Measurements from ENCODE around the gene MAP3K12.

The MAP3K12 gene

GRCh38 chr12:53456654-53457366 lies 42.4 kb downstream of the MAP3K12 start:
- Histone ChIP-seq H3K4me1 (ENCODE audit: low read depth, poor library complexity, severe bottlenecking) (peaks cover 86% of the 10 kb centered on the region), H3K36me3 (ENCODE audit: insufficient read depth) (peaks cover 80% of the 10 kb centered on the region), H3K9ac (no peak overlapping the region), H3K79me2 (ENCODE audit: insufficient read depth, low read depth) (peaks cover 97% of the 10 kb centered on the region), H2AFZ (ENCODE audit: low read depth) (no peak overlapping the region), H3K4me3 (IDR thresholded peaks at IDR 0.05; ENCODE audit: insufficient read depth, low read depth, low read length) (no peak overlapping the region), H3K4me2 (peak overlapping the region; percentile 93; the same call in 1 of the 2 replicates), H4K20me1 (ENCODE audit: insufficient read depth) (peaks cover 71% of the 10 kb centered on the region), H3K27me3 (ENCODE audit: insufficient read depth, low read depth) (no peaks in the 10 kb centered on the region), H3K27ac (peak overlapping the region; percentile 13; the same call in 1 of the 2 replicates)
- TF ChIP-seq CTCF (conservative IDR thresholded peaks at IDR 0.05; ENCODE audit: low read depth, low read length), result no peak

DNA sequence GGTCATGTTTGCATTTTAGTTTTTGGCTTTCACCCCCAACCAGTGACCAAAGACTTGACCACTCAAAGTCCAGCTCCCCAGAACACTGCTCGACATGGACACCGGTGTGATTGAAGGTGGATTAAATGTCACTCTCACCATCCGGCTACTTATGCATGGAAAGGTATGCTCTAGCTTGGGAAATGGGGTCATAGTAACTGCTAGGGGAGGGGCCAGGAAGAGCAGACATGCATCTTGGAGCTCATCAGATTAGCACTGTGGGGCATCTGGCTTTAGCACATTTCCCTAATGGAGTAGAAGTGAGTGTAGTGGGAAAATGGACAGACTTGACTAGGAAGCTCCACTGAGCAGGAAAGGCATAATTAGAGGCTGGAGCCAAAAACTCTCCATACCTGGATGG lies 44.6 kb downstream of the MAP3K12 start:
- TF ChIP-seq CTCF (conservative IDR thresholded peaks at IDR 0.05; ENCODE audit: low read depth, low read length), result 0 out of 2 replicates have a peak, but pooled peaks have one; percentile 11
- Histone ChIP-seq H3K79me2 (ENCODE audit: insufficient read depth, low read depth) (peaks cover 76% of the 10 kb centered on the region), H3K36me3 (ENCODE audit: insufficient read depth) (peaks cover 59% of the 10 kb centered on the region), H4K20me1 (ENCODE audit: insufficient read depth) (peaks cover 55% of the 10 kb centered on the region), H3K27ac (peak overlapping the region; percentile 86), H3K9ac (peak overlapping the region; percentile 93; the same call in 1 of the 2 replicates), H3K4me1 (ENCODE audit: low read depth, poor library complexity, severe bottlenecking) (peaks cover 74% of the 10 kb centered on the region), H3K4me2 (peak overlapping the region; percentile 93), H2AFZ (ENCODE audit: low read depth) (no peak overlapping the region), H3K4me3 (IDR thresholded peaks at IDR 0.05; ENCODE audit: insufficient read depth, low read depth, low read length) (no peak overlapping the region), H3K27me3 (ENCODE audit: insufficient read depth, low read depth) (no peaks in the 10 kb centered on the region)

DNA sequence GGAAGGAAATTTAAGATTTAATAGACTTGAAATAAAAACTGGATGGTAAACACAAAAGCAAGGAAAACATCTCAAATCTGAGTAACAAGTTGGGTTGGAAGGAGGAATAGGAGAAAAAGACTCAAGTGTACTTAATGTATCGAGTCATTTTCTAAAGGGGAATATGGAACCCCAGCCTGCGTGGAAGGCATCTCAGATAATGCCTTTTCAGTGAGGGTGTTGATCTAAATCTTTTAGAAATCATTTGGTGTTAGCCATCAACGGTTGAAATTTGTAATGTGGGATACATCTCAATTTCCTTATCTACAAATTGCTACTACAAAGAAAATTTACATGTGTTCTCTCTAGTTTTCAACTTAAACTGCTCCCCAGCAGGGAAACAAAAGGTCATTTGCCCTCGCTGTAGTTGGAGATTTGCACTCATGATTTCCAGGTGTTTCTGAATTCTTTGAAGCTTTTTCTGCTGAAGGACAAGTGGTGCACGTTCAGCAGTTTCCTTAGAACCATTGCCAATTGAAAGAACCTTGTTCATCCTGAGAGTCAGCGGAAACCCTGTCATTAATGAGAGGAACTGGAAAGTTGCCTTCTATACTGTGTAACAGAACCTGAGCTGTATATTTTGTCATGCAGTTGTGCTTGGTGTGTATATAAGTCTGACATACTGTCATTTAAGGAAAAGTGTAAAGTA lies 45.2 kb downstream of the MAP3K12 start:
- Histone ChIP-seq H3K4me1 (ENCODE audit: low read depth, poor library complexity, severe bottlenecking) (peaks cover 68% of the 10 kb centered on the region), H3K9ac (peak overlapping the region; percentile 93), H3K27ac (peak overlapping the region; percentile 86), H3K36me3 (ENCODE audit: insufficient read depth) (peaks cover 53% of the 10 kb centered on the region), H4K20me1 (ENCODE audit: insufficient read depth) (peaks cover 53% of the 10 kb centered on the region), H3K27me3 (ENCODE audit: insufficient read depth, low read depth) (no peaks in the 10 kb centered on the region), H3K79me2 (ENCODE audit: insufficient read depth, low read depth) (peaks cover 70% of the 10 kb centered on the region), H3K4me3 (IDR thresholded peaks at IDR 0.05; ENCODE audit: insufficient read depth, low read depth, low read length) (no peak overlapping the region), H3K4me2 (peak overlapping the region; percentile 93), H2AFZ (ENCODE audit: low read depth) (no peak overlapping the region)
- TF ChIP-seq CTCF (conservative IDR thresholded peaks at IDR 0.05; ENCODE audit: low read depth, low read length), result peak; percentile 13; the same call in 1 of the 2 replicates

DNA sequence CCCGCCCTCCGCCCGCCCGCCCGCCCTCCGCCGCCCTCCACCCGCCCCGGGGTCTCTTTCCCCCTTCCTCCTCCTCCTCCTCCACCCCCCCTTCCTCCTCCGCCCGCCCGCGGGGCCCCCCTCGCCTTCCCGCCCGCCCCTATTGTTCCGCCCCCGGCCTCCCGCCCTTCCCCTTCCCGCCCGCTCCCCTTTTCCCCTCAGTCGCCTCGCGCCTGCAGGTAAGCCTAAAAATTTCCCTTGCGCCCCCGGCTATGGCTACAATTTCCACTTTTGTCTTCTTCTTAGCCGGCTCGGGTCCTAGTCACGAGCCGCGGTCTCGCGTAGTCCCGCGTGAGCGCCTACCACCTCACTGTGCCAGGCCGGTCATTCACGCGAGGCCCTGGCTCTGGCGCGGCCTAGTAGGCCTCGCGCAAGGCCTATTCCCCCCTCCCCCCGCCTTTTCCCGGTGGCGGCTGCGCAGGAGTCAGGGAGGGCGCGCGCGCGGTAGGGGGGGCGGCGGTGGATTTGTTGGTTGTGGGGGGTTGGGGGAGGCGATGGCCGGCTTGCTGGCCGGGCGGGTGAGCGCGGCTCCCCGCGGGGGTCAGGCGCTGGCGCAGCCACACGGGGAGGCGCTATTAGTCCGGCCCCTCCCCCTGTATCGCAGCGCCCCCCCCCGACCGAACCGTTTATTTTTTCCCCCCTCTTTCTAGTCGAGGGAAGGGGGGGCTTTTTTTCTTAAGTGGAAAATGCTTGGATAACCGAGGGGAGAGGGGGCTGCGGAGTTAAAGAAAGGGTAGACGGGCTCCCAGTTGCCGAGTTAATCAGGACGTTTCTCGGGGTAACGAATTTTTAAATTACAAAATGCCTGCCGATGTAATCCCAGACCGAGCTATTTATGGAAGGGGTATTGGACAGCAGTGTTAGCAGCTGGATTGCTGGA lies 46.8 kb downstream of the MAP3K12 start:
- H3K36me3 ChIP-seq (ENCODE audit: insufficient read depth), result peaks cover 37% of the 10 kb centered on the region
- no peaks in the 10 kb centered on the region for H3K27me3 ChIP-seq (ENCODE audit: insufficient read depth, low read depth)
- H3K9ac ChIP-seq, result peak overlapping the region; percentile 93
- peak overlapping the region; percentile 93 for H3K4me2 ChIP-seq
- H3K79me2 ChIP-seq (ENCODE audit: insufficient read depth, low read depth), result peaks cover 53% of the 10 kb centered on the region
- peaks cover 51% of the 10 kb centered on the region for H3K4me1 ChIP-seq (ENCODE audit: low read depth, poor library complexity, severe bottlenecking)
- peaks cover 41% of the 10 kb centered on the region for H4K20me1 ChIP-seq (ENCODE audit: insufficient read depth)
- peak; percentile 81 for TF ChIP-seq CTCF (conservative IDR thresholded peaks at IDR 0.05; ENCODE audit: low read depth, low read length)
- H2AFZ ChIP-seq (ENCODE audit: low read depth), result no peak overlapping the region
- H3K4me3 ChIP-seq (IDR thresholded peaks at IDR 0.05; ENCODE audit: insufficient read depth, low read depth, low read length), result no peak overlapping the region
- peak overlapping the region; percentile 86 for H3K27ac ChIP-seq

Data from KMS-11 (cell line).